Stimulated activated CD8-positive, alpha-beta memory T cell treated with anti-CD3 and anti-CD28 coated beads, Interleukin-12 subunit alpha, Interleukin-12 subunit beta, amount 100 ng/mL, for 24 hours (primary cell): ENCODE results near the gene SLC16A12.
"Not testable (repeated sequence)": the region's sequence is repeated elsewhere in the genome, so short reads cannot be mapped to it uniquely, and the experiment has no call there.

ENCODE experiments used
- DNase-seq: peaks from one replicate; pipeline ENCODE4 v3.0.0-alpha.2; 2020; ENCODE audit errors: extremely low read depth

The SLC16A12 gene

DNA sequence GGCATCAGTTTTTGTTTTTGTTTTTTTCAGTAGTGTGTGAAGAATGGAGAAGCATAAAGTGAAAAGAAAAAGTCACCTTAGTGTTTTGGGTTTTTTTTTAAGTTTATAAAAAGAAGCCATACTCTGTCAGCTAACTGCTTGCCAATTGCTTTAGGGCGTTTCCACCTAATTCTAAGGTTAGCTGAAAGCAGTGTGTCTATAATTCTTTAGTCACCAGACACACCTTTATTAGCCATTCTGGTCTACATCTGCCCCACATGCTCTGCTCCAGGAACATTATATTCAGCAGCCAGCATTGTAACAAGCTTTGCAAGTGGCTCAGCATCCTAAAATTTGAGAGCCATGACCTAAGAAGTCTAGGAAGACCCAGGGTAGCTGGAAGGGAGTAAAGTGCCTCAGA is 14.1 kb upstream of the SLC16A12 start:
- no peak for DNase-seq

DNA sequence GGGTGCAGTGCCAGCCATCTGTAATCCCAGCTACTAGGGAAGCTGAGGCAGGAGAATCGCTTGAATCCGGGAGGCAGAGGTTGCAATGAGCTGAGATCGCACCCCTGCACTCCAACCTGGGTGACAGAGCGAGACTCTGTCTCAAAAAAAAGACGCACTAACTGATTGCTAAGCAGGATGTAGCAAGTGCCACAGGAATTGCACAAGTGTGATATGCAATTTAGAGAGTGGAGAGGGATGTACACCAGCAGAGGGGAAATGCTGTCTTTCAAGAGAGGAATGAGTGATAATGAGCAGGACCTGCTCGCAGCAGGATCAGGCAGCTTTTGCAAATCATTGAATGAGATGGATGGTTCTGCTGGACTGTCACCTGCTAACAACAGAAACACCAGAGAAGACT is 13.3 kb upstream of the SLC16A12 start:
- no peak for DNase-seq

DNA sequence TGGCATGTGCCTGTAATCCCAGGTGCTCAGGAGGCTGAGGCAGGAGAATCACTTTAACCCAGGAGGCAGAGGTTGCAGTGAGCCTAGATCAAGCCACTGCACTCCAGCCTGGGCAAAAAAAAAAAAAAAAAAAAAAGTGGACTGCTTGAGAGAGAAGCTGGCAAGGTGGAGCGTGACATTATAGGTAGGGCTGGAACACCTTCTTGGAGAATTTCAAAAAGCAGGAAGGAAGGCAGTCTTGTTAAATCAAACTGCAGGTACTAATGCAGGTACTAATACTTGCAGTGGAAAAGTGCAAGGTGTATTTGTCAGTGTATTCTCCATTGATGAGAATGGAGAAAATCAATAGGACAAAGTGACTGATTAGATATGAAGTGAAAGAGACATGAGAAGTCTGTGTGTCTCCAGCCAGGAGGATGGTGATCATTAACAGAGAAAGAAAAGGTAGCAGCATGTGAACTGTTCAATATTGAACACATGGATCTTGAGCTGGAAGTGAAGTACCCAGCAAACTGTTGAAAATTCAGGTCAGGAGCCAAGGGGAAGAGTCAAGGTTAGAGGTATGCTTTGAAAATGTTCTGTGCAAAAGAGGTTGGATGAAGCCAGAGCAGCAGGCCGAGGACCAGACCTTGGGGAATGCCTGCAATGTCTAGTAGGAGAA is 12.6 kb upstream of the SLC16A12 start:
- DNase-seq = no peak

DNA sequence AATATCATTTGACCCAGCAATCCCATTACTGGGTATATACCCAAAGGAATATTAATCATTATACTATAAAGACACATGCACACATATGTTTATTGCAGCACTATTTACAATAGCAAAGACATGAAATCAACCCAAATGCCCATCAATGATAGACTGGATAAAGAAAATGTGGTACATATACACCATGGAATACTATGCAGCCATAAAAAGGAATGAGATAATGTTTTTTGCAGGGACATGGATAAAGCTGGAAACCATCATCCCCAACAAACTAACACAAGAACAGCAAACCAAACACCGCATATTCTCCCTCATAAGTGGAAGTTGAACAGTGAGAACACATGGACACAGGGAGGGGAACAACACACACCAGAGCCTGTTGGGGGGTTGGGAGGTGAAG is 11.3 kb upstream of the SLC16A12 start:
- DNase-seq = not testable (repeated sequence)

DNA sequence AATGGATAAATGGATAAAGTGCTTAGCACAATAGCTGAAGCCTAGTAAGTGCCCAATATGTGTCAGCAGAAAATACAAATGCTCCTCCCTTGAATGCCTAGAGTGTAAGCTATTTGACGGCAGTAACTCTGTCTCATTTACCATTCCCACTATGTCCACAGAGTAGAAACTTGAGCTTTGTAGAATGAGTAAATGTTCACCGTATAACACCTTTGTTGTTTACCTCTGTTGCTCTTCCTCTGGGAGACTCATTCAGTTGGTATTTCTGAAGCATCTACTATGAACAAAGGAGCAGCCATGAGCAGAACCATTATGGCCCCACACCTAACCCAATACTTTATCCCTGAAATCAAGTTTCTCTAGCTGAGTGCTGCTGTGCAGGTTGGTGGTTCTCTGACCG is 8.4 kb upstream of the SLC16A12 start:
- DNase-seq = no peak

DNA sequence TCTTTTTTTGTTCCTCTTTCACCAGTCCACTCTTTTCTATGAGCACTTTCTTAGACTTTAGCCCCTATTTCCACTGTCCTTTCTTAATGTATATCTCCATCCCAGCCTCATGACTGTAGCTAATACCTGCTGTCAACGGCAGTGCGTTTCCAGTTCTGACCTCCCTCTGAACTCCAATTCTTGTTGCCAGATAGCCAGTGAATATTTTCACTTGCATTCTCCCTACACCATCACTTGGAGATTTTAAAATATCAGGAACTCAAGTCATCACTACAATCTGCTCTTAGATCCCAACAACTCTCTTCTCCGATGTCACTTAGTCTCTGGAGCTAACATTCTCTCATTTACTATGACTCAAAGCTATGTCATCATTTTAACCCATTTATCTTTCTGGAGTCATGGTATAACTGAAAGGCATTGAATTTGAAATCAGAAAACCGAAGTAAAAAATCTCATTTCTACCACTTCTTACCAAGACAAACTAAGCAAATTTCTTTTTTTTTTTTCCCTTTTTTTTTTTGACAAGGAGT is 5.1 kb upstream of the SLC16A12 start:
- no peak for DNase-seq

DNA sequence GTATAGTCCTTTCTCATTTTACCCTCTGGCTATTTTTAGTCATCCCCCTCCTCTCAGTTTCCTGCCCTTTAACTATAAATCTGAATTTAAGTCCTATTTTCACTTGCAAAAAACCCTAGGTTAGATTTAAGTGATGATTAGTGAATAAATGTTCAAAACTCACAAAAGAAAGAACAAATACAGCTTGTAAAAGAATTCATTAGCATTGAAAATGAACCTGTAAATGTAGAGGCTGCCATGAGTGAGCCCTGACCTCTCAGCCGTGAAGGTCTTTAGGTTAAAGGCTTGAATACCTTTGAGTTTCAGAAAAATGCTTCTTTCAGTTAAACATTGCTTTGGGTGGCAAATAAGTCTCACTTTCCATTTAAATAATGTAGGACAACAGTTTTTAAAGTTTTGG is 2.0 kb upstream of the SLC16A12 start:
- no peak for DNase-seq

DNA sequence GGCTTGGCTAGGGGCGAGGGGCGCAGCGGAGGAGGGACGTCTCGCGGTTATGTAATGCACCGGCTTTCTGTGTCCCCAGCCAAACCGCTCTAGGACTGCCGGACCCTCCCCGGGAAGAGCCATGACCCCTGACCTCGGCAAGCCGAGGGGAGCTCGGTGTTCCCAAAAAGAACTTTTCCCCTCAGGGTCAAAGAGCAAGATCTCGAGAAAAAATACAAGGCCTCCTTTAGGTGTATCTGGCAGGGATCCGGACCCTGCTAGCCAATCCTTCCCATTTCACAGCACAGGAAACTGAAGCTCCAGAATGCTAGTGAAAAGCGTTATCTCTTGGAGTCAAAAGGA is 590 bp upstream of the SLC16A12 start:
- no peak for DNase-seq

DNA sequence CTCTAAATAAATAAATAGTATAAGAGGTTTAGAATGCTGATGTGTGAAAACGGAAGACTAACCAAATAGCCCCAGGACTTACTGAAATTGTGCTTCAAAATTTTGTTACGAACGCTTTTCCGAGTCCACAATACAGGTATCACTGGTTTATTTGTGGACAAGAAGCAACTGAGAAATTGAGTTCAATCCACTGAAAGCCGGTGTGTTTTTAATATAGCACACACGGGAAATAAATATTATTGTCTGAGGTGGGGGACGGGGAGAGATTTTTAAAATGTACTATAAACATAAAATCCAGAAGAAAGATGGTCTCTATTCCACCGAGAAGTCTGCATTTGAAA is 598 bp downstream of the SLC16A12 start:
- no peak for DNase-seq

DNA sequence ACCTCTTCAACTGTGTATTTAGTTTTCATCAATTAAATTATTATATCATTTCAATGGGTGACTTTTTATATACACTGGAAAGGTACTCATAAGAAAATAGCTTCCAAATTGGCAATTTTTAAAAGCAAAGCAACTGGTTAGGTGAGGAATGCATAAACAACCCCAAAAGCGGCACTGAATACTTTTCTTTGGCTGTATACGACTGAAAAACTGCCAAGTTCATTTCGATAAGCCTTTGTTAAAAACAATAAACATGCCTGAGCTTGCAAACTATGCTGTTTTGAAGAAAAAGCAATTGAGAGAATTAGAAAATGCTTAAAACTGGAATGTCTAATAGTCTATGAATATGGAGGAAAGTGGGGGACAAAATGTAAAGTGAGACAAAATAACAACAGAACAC is 2.9 kb downstream of the SLC16A12 start:
- no peak for DNase-seq

DNA sequence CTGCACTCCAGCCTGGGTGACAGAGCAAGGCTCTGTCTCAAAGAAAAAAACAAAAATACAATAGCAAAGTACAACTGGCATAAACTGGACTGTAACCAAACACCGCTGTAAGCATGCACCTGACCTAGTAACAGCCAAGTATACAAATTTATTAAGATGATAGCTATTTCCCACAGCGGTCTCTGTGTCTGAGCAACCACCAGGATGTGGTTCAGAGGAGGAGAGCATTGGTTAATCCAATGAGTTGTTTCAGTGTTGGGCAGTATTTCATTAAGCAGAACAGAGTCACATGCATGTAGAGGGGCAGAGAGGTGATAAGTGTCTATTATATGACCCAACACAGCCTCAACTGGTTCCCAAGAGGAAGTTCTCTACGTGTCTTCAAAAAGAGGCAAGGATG is 4.0 kb downstream of the SLC16A12 start:
- no peak for DNase-seq

DNA sequence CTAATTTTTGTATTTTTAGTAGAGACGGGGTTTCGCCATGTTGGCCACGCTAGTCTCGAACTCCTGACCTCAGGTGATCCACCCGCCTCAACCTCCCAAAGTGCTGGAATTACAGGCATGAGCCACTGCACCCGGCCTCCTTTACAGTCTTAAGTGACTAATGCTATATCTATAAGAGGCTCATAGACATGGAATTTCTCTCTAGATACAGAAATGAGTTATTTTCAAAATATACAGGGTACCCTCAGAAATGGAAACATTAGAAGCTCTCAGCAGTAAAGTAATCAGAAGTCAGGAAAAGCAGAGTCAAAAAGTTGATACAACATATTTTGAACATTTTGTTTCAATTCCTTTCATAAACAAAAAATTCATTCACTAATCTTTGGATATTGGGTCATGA is 5.7 kb downstream of the SLC16A12 start:
- DNase-seq = not testable (repeated sequence)

DNA sequence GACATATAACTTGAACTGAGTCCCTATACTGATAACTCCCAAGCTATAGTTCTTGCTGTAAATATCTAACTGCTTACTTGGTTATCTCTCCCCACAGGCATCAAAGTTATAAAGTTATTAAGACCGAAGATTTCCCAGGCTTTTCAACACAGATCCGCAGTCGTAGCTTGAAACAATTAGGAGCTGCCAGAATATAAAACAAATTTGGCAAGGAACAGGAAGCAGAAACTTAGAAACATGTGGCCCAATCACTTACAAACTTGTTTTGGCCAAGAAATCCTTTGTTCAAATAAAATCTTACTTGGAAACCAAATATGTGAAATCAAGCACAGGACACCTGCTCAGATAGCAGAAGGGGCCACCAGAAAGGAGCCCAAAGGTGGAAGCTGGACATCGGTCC is 9.0 kb downstream of the SLC16A12 start:
- no peak for DNase-seq

DNA sequence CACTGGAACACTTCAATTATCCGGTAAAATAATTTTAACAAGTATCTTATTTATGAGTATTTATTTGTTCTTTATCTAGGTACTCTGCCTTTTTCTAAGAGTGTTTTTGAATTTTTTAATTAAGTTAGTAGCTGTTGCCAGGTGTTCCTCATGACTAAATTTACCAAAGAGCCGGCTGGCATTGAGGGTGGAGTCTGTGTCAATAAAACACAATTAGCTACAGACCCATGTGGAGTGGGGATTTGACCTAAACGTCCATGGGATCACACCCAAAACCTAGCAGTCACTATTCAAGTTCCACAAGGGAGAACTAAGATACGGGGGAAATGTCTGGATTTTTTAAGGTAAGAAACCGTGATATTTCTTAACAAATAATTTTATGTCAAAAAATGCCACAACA is 9.8 kb downstream of the SLC16A12 start:
- no peak for DNase-seq

DNA sequence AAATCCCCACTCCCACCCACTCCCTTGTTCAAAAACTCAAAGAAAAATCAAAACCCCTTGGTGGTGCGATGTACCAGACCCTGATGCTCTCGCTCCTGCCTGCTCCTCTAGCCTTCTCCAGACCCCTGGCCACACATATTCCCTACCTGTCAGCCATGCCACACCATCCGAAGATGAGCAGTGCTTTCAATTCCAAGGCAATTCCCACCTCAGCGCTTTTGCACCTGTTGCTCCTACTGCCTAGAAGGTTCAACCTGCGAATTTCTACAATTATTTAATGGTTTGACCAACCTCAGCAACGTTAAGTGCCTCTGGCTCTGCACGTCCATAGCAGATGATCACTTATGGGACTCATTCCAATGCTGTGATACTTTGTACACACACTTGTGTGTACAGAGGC is 11.1 kb downstream of the SLC16A12 start:
- DNase-seq = no peak

DNA sequence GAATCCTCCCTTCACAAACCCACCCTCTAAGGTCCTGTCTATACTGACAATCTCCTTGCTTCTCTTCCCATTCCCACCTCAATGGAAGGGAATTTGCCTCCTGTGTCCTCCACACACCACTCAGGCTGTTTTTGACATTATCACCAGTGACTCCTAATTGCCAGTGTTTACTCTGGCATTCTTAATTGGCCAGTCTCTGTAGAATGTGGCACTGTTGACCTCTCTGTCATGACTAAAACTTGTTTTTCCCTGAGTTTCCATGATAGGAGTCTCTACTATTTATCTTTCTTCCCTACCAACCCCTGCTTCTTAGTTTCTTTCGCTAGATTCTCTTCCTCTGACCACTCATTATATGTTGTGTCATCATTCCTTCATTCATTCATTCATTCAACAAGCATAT is 12.1 kb downstream of the SLC16A12 start:
- no peak for DNase-seq

DNA sequence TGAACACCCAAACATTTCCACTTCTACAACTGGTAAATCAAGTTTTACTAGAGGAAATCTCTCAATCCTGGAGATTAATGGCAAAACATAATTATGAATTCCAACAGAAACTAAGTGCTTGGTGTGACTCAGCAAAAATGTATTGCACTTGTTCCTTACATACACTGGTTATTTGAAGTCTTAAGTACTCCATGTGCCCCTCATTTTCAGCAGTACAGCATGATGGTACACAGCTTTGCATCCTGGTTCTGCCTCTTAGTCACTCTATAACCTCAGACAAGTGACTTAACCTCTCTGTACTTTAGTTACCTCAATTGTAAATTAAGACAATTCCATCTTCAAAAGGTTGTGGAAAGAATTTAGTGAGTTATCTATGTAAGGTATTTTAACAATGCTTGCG is 12.9 kb downstream of the SLC16A12 start:
- DNase-seq = no peak

DNA sequence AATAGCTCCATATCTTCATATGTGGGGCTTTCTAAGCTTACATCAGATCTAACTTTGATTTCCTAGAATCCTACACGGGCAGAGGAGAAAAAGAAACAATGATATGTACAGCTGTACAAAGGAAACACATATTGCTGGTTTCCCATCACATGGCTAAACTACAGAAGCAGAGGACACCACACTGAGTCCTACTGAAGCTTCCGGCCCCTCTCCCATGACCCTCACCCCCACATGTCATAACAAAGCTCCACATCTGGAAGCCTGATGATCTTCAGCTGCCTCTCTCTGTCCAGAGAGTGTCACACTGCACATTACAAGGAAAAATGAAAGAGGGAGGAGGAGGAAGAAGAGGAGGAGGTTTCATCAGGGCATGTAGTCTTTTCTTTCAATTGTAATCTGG is 14.0 kb downstream of the SLC16A12 start:
- no peak for DNase-seq

DNA sequence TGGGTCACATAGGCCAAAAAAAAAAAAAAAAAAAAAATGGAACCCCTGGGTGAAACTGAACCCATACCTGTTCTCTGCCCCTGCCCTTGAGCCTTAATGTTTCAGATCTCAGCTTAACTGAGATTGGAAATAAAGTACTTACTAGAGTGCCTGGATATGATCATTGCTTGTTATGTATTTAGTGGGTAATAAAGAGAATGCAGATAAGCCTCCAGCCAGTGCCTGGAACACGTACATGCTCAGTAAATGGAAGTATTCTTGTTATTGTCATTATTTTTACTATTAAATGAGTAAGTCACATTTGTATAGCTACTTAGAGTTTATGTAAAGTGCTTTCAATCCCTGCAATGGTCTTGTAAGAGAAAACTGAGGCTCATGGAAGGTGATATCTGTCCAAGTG is 14.7 kb downstream of the SLC16A12 start:
- no peak for DNase-seq

DNA sequence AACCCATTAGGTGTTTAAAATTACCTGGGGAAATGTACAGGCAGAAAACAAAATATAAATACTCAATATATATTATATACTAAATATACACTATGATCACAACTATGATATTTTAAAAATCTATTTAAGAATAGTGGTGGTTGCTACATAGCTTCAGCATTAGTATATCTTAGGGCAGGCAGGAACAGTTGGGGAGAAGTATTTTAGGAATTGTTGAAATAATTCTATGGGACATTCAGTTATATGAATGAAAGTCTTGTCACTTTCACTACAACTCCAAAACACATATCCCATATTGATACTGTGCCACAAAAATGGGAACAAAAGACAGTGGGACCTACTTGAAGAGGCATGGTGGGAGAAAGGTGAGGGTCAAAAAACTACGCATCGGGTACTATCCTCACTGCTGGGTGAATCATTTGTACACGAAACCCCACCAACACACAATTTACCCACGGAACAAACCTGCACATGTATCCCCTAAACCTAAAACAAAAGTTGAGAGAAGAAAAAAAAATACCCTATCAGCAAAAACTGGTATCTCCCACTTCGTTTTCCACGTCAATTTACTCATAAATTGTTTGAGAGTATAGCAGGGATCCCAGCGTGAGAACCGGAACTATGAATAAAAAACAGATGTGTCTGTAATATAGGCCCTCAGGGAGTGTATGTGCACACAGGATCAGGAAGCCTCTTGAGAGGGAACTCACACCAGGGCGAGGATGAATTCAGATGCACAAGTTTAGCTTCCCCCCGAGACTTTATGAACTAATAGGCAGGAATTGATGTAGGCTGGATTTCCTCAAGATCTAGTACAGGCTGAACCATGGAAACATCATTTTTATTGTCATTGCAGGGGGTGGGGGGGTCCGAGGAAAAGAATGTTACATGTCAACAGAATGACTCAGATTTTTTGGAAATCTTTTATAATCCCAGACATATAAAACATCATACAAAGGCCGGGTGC is 16.2 kb downstream of the SLC16A12 start:
- DNase-seq = no peak

DNA sequence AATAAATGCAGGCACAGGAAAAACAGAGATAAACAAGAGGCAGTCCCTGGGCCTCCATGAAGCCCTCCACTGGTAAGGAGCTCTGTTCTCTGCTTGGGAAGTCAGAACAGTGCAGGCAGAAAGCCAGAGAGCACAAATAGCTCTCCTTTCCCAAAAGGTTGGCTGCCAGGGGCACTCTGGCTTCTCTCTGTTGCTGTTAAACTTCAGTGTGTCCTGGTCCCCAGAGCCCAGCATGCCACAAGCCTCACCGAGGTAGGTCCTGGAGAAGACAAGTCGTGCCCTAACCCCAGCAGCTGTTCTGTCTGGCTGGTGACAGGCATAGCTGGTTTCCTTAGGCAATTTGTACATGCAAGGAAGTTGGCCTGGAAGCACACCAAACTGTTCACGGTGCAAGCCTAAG is 17.3 kb downstream of the SLC16A12 start:
- DNase-seq = no peak

DNA sequence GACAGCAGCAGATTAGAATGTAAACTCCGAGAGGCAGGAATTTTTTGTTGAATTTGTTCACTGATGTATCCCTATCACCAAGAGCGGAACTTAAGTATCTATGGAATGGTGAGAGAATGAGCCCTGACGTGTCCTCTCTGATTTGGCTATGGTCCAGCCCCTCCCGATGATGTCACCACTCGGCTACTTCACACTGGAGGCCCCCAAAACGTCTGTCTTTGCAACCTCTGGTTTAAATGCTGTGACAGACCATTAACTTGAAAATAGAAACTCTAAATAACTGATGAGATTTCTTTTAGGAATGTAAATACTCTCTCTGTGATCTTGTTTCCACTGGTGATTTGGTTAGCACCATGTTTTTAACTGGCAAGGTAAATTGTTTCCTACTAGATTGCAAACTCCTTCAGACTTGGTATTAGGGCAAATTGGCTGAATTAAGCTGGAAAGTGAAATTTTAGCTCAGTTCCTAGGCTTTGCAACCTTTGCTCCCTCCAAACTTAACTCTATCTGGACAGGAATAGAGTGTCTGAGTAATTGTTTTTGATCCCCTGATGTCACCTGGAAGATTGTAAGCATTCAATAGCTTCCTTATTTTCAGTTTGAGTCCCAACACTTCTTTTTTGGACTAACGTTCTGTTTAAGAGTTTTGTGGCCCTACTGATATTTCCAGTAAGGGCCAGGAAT is 19.1 kb downstream of the SLC16A12 start:
- DNase-seq = no peak
